LNCAP (cell line): ENCODE data around the gene DLGAP1.

Experiments
- TF ChIP-seq, protein P1 (sequence below): fragments of 450-650 bp; IDR thresholded peaks from 2 replicates; pipeline ENCODE4 v1.5.1; 2017; ENCODE audit warnings: mild to moderate bottlenecking

DLGAP1 gene

DNA sequence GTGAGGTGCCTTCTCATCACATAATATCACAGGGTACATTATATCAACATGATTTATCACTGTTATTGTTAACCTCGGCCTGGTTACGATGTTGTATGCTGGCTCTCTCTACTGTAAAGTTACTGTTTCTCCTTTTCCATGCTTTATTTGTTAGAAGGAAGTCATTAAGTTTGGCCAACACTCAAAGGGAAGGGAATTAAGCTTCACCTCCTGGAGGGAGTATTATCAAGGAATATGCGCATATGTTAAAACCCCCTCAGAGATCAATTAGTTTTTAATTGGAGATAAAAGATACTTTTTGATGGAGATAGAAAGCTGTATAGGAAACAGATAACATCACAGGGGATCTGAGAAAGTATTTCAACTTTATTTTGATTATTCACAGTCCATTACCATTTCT is 221.6 kb downstream of the DLGAP1 start:
- TF ChIP-seq, protein P1, sequence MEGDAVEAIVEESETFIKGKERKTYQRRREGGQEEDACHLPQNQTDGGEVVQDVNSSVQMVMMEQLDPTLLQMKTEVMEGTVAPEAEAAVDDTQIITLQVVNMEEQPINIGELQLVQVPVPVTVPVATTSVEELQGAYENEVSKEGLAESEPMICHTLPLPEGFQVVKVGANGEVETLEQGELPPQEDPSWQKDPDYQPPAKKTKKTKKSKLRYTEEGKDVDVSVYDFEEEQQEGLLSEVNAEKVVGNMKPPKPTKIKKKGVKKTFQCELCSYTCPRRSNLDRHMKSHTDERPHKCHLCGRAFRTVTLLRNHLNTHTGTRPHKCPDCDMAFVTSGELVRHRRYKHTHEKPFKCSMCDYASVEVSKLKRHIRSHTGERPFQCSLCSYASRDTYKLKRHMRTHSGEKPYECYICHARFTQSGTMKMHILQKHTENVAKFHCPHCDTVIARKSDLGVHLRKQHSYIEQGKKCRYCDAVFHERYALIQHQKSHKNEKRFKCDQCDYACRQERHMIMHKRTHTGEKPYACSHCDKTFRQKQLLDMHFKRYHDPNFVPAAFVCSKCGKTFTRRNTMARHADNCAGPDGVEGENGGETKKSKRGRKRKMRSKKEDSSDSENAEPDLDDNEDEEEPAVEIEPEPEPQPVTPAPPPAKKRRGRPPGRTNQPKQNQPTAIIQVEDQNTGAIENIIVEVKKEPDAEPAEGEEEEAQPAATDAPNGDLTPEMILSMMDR: no peak

DNA sequence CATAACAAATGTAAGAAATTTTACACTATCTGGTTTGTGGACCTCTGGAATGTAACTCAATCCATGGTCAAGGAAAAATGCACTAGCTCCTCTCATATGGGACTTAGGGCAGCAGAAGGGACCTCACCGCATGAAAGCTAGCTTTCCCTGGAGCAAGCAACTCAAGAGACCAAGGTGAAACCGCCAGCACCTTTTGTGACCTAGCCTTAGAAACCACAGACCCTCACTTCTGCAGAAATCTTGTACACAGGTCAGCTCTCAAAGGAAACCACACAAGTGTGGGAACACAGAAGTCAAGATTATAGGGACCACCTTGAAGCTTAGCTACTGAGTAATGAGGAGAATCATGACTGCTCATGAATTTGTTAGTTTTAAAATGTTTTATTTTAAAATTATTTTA is 222.5 kb downstream of the DLGAP1 start:
- TF ChIP-seq, protein P1: no peak

DNA sequence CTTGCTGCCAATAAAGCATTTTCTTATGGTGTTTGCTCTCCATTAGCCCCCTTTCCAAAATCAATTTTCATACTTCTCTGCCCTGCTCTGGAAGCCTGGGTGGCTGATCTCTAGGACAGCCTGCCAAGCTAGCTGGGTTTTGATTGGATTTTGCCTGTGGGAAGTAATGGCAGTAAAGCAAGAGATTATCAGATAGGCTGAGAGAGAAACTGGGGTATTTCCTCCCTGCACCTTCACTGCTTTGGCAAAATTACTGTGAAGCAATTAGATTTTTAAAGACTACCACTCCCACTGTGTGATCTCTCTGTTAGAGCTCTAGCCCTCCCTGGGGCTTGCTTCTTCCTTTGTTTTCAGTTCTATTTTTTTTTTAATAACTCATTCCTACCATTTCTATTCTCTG is 223.8 kb downstream of the DLGAP1 start:
- TF ChIP-seq, protein P1: no peak

DNA sequence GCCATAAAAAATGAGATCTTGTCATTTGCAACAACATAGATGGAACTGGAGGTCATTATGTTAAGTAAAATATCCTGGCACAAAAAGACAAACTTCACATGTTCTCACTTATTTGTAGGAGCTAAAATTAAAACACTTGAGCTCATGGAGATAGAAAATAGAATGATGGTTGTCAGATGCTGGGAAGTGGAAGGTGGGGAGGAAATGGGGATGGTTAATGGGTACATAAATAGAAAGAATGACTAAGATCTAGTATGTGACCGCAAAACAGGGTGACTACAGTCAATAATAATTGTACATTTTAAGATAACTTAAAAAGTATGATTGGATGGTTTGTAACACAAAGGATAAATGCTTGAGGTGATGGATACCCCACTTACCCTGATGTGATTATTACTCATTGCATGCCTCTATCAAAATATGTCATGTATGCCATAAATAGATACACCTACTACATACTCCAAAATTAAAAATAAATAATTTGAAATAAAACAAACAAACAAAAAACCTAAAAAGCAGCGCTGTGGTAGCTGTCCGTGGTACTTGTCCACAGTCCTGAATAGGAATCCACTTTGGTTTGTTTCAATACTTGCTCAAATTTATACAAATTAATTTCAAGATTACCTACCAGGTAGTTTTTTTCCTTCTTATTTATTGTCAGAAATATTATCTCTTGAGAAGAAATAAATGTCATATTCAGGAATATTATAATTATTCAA is 224.5 kb downstream of the DLGAP1 start:
- TF ChIP-seq, protein P1: no peak

DNA sequence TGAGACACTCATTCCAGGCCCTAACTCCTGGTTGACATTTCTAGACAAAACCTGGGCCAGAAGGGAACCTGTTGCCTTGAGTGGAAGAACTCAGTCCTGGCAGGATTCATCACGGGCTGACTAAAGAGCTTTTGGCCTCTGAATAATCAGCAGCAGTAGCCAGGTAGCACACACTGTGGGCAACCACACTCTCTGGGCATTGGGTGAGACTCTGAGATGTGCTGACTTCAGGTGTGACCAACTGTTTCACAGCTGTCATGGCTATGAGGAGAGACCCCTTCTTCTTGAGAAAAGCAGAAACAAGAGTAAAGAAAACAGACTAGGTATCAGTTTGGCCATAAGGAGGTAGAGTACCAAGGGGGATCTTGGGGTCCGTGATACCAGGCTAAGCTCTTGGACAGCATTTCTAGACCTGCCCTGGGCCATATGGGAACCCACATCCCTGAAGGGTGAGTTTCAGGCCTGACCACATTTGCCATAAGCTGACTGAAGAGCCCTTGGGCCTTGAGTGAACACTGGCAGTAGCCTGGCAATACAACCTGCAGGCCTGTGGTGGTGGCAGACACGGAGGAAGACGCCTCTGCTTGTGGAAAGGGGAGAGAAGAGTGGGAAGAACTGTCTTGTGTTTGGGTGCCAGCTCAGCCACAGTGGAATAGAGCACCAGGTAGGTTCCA is 230.9 kb downstream of the DLGAP1 start:
- TF ChIP-seq, protein P1: no peak

DNA sequence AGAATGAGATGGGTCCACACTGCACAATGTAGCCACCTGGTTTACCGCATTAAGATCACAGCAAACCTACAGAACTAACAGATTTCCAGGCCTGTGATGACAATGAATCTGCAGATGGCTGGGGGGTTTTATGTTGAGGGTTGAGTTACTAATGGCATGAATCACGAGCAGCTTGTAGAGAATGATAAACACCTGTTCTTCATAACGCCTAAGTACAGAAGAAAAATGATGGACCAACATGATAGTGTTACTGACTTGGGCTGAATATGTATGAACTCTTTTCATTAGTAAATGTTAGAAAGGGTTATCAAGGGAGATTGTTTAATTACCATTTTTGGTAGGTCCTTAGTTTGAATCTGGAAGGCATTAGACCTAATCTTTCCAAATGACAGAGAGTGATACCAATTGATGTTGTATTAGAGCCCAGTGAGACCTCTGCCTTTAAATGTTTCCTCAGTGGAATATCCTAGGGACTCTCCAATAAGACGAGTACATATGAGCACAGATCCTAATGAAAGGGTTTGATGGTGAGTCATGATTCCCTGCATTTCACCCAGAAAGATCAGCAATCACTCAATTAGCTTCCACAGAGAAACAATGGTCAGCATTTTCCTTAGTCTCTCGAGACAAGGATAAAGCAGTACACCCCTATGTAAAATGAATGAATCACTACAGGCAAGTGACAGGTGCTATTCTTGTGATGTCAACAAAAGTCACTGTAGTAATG is 243.8 kb downstream of the DLGAP1 start:
- TF ChIP-seq, protein P1: no peak

DNA sequence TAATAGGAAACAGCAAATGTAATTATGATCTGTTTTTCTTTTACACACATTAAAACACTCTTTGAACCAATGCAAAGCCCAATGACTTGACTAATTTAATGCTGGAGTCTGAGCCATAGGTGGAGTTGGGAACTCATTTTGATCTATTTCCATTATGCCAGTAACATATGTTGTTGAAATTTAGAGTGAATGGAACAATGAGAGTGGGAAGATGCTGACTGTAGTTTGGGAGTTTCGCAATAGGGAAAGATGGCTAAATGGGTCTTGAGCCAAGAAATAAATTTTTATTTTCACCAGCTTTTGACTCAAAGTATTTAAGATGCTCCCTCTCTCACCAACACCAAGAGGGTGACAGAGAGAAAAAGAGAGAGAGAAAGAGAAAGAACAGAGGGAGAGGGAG is 246.7 kb downstream of the DLGAP1 start:
- TF ChIP-seq, protein P1: no peak
